H9 (cell line): Measurements from ENCODE around the gene TMEM134. TPM values are rescaled to one million over a fixed set of nuclear protein-coding genes. Genes with fewer than 3 reads are reported as not detected.

Experiments
- DNase-seq: peaks from one replicate; pipeline ENCODE4 v3.0.0-alpha.2; 2017
- H2AFZ ChIP-seq: one replicate; pipeline ENCODE4 v1.6.1; 2013; ENCODE audit warnings: mild to moderate bottlenecking, low read length, control low read depth, moderate library complexity
- H2AK5ac ChIP-seq: 2 replicates; pipeline ENCODE4 v1.6.1; 2013; ENCODE audit warnings: low read length, control low read depth, mixed read lengths; ENCODE audit not compliant: insufficient read length
- H2BK120ac ChIP-seq: one replicate; pipeline ENCODE4 v1.6.1; 2013; ENCODE audit warnings: low read depth, mild to moderate bottlenecking, low read length, control low read depth, inconsistent platforms; ENCODE audit not compliant: poor library complexity, severe bottlenecking
- H2BK12ac ChIP-seq: 2 replicates; pipeline ENCODE4 v1.6.1; 2013; ENCODE audit warnings: low read length, control low read depth, mixed read lengths, low read depth; ENCODE audit not compliant: insufficient read length
- H2BK15ac ChIP-seq: 2 replicates; pipeline ENCODE4 v1.6.1; 2013; ENCODE audit warnings: low read depth, low read length, control low read depth
- H2BK20ac ChIP-seq: one replicate; pipeline ENCODE4 v1.6.1; 2013; ENCODE audit warnings: low read depth, mild to moderate bottlenecking, low read length, control low read depth, inconsistent platforms; ENCODE audit not compliant: poor library complexity, severe bottlenecking
- H2BK5ac ChIP-seq: 2 replicates; pipeline ENCODE4 v1.6.1; 2013; ENCODE audit warnings: low read length, control low read depth, mixed read lengths; ENCODE audit not compliant: insufficient read length
- H3K14ac ChIP-seq: 2 replicates; pipeline ENCODE4 v1.6.1; 2013; ENCODE audit warnings: low read length, control low read depth; ENCODE audit not compliant: insufficient read depth
- H3K18ac ChIP-seq: 2 replicates; pipeline ENCODE4 v1.6.1; 2013; ENCODE audit warnings: low read depth, mild to moderate bottlenecking, mixed read lengths, low read length, control low read depth; ENCODE audit not compliant: insufficient read length
- H3K23ac ChIP-seq: 2 replicates; pipeline ENCODE4 v1.6.1; 2013; ENCODE audit warnings: low read length, control low read depth, mixed read lengths, low read depth; ENCODE audit not compliant: insufficient read length
- H3K23me2 ChIP-seq: 2 replicates; pipeline ENCODE4 v1.6.1; 2013; ENCODE audit warnings: low read depth, mild to moderate bottlenecking, mixed read lengths, low read length, control low read depth; ENCODE audit not compliant: insufficient read length, poor library complexity, severe bottlenecking
- H3K27ac ChIP-seq: 2 replicates; pipeline ENCODE4 v1.5.1; 2013; ENCODE audit warnings: low read length, control low read depth, mixed read lengths, low read depth; ENCODE audit not compliant: insufficient read length
- H3K27me3 ChIP-seq: 2 replicates; pipeline ENCODE4 v1.6.1; 2013; ENCODE audit warnings: low read length, control low read depth, inconsistent platforms; ENCODE audit not compliant: insufficient read depth
- H3K4ac ChIP-seq: 2 replicates; pipeline ENCODE4 v1.6.1; 2013; ENCODE audit warnings: low read depth, mild to moderate bottlenecking, control low read depth, inconsistent platforms, low read length, moderate library complexity
- H3K4me1 ChIP-seq: 2 replicates; pipeline ENCODE4 v1.6.1; 2013; ENCODE audit warnings: low read length, control low read depth, inconsistent platforms; ENCODE audit not compliant: insufficient read depth
- H3K4me2 ChIP-seq: 2 replicates; pipeline ENCODE4 v1.6.1; 2013; ENCODE audit warnings: low read length, control low read depth, mixed read lengths; ENCODE audit not compliant: insufficient read length, insufficient read depth
- H3K56ac ChIP-seq: 2 replicates; pipeline ENCODE4 v1.6.1; 2013; ENCODE audit warnings: low read depth, mild to moderate bottlenecking, mixed read lengths, low read length, control low read depth; ENCODE audit not compliant: insufficient read length
- H3K79me1 ChIP-seq: 2 replicates; pipeline ENCODE4 v1.6.1; 2013; ENCODE audit warnings: low read depth, mild to moderate bottlenecking, moderate library complexity, low read length, control low read depth, inconsistent platforms; ENCODE audit not compliant: insufficient read depth, poor library complexity, severe bottlenecking
- H3K79me2 ChIP-seq: 2 replicates; pipeline ENCODE4 v1.6.1; 2013; ENCODE audit warnings: low read length, control low read depth, inconsistent platforms; ENCODE audit not compliant: insufficient read depth
- H3K9ac ChIP-seq: 2 replicates; pipeline ENCODE4 v1.6.1; 2013; ENCODE audit warnings: low read length, control low read depth, mixed read lengths; ENCODE audit not compliant: insufficient read length; ENCODE audit errors: extremely low read depth
- H3K9me3 ChIP-seq: one replicate; pipeline ENCODE4 v1.6.1; 2013; ENCODE audit warnings: low read depth, low read length, inconsistent platforms; ENCODE audit not compliant: control insufficient read depth
- H3T11ph ChIP-seq: one replicate; pipeline ENCODE4 v1.6.1; 2013; ENCODE audit warnings: mild to moderate bottlenecking, low read length, control low read depth, inconsistent platforms
- H4K20me1 ChIP-seq: one replicate; pipeline ENCODE4 v1.6.1; 2013; ENCODE audit not compliant: control insufficient read depth, insufficient read length, insufficient read depth
- H4K5ac ChIP-seq: 2 replicates; pipeline ENCODE4 v1.6.1; 2013; ENCODE audit warnings: low read depth, mild to moderate bottlenecking, mixed read lengths, low read length, control low read depth; ENCODE audit not compliant: insufficient read length
- H4K8ac ChIP-seq: replicated peaks from 2 replicates; pipeline ENCODE4 v1.6.1; 2013; ENCODE audit warnings: low read length, control low read depth, mixed read lengths, low read depth; ENCODE audit not compliant: insufficient read length
- H4K91ac ChIP-seq: 2 replicates; pipeline ENCODE4 v1.6.1; 2013; ENCODE audit warnings: low read depth, mild to moderate bottlenecking, moderate library complexity, mixed read lengths, low read length, control low read depth; ENCODE audit not compliant: insufficient read length
- H3K27ac Mint-ChIP-seq, 3 experiments: 2 replicates in 2 of 3; 3 replicates in 1 of 3; pipeline ENCODE4 v1.8.0; 2020 to 2021; ENCODE audit warnings: mixed read lengths in 3 of 3, mild to moderate bottlenecking in 1 of 3, moderate library complexity in 1 of 3
- H3K27me3 Mint-ChIP-seq: 2 replicates; pipeline ENCODE4 v1.8.0; 2021; ENCODE audit warnings: low read depth, mild to moderate bottlenecking, moderate library complexity, mixed read lengths
- H3K36me3 Mint-ChIP-seq, 3 experiments: 2 replicates in 2 of 3; 3 replicates in 1 of 3; pipeline ENCODE4 v1.8.0; 2020 to 2021; ENCODE audit warnings: low read depth in 3 of 3, mixed read lengths in 3 of 3; ENCODE audit not compliant: insufficient read depth in 1 of 3
- H3K4me1 Mint-ChIP-seq, 2 experiments: 2 replicates each; pipeline ENCODE4 v1.8.0; 2020; ENCODE audit warnings: mixed read lengths in 2 of 2
- H3K4me3 Mint-ChIP-seq, 2 experiments: 2 replicates in 1 of 2; 3 replicates in 1 of 2; pipeline ENCODE4 v1.8.0; 2020 to 2021; ENCODE audit warnings: mild to moderate bottlenecking in 2 of 2, mixed read lengths in 2 of 2, moderate library complexity in 1 of 2
- H3K9me3 Mint-ChIP-seq, 2 experiments: 2 replicates in 1 of 2; 3 replicates in 1 of 2; pipeline ENCODE4 v1.8.0; 2020; ENCODE audit warnings: mild to moderate bottlenecking in 2 of 2, mixed read lengths in 2 of 2, moderate library complexity in 1 of 2
- CTCF ChIP-seq: fragments of 200-600 bp; sonication (generic); conservative IDR thresholded peaks from 3 replicates; pipeline ENCODE4 v1.8.0; 2021; ENCODE audit warnings: antibody characterized with exemption, mild to moderate bottlenecking
- whole genome bisulfite sequencing: extraction: QIAGEN DNeasy Blood & Tissue Kit; methylation state at CpG from one replicate; pipeline ENCODE4 v1.1.7; 2013; ENCODE audit warnings: missing lambda C conversion rate, low lambda C conversion rate, mixed read lengths; ENCODE audit not compliant: insufficient read length; ENCODE audit errors: extremely low coverage; 5-methylcytosine and 5-hydroxymethylcytosine counted together
- total RNA-seq: library from RNA; stranded (reverse); gene quantifications from 2 replicates; pipeline ENCODE4 v1.2.1, GENCODE V29; 2021

Gene TMEM134
- total RNA-seq, 1 experiment from 2014 or later, result 53.6 TPM

DNA sequence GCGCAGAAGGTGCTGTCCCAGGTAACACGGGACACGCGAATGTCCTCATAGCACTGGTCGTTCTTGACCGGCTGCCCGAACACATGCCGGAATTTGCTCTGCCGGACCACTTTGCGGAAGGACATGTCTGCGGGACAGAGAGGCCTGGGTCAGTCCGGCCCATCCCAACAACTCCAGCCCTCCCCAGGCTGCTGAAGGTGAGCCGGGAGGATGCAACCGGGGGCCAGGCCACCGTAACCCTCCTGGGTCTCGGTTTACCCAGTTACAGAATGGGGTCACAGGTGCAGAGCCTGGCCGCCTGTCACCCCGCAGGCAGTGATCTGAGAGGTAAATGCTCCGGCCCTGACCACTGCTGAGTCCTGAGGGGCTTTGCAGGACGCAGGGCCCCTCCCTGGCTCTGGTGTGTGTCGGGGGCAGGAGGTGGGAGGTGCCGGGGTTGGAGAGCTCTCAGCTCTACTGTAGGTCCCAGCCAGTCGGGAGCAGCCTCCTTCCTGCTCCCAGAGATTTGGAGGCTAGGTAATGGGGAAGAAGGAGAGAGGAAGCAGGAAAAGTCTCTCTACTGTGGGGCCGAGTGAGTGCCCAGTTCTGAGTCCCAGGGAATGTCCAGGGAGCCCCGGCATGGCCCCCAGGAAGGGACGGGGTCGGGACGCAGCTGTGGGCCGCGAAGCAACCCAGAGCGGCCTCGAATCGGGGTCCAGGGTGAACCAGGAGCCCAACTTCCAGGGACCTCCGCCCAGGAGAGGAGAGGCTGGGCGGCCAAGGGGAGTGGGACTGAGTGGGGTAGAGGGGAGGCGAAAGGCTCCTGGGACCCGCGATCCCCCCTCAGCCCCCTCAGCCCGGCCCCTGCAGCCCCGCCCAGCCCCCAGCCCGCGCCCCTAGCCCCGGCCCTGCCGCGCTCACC lies 26.3 kb downstream of the TMEM134 start:
- TF ChIP-seq CTCF, result no peak
- Histone ChIP-seq H2BK120ac (no peak overlapping the region), H3K23ac (no peak overlapping the region), H2BK12ac (no peak overlapping the region), H3K14ac (no peak overlapping the region), H2AFZ (no peak overlapping the region), H4K5ac (no peak overlapping the region), H4K20me1 (no peaks in the 10 kb centered on the region), H2BK15ac (no peak overlapping the region), H2BK20ac (no peak overlapping the region), H4K8ac (no peak overlapping the region), H3K27ac (no peak overlapping the region), H3K18ac (no peak overlapping the region), H4K91ac (no peak overlapping the region), H3K4me2 (peak overlapping the region; percentile 79), H3K79me2 (no peaks in the 10 kb centered on the region), H3K56ac (no peak overlapping the region), H3K9ac (peak overlapping the region; percentile 12), H3K4ac (no peak overlapping the region), H3K9me3 (no peaks in the 10 kb centered on the region), H2AK5ac (no peak overlapping the region), H3K23me2 (peaks cover 4% of the 10 kb centered on the region), H2BK5ac (no peak overlapping the region), H3K79me1 (no peaks in the 10 kb centered on the region), H3K4me1 (no peaks in the 10 kb centered on the region), H3K27me3 (no peaks in the 10 kb centered on the region), H3T11ph (no peak overlapping the region)
- no peaks in the 10 kb centered on the region for H3K9me3 Mint-ChIP-seq
- H3K4me3 Mint-ChIP-seq, result peak overlapping the region; percentile 84 to 94
- peaks cover 7% of the 10 kb centered on the region; the same call in 1 of the 2 replicates for H3K27me3 Mint-ChIP-seq
- WGBS, result no CpG with 5 or more reads among the region's 45 CpGs
- peaks cover 2 to 9% of the 10 kb centered on the region in 2 experiments; a peak in 2 of 4 replicates for H3K4me1 Mint-ChIP-seq
- H3K27ac Mint-ChIP-seq, result peak overlapping the region in 1 of 3 experiments; percentile 96; a peak in 3 of 7 replicates
- peaks cover 10 to 28% (median 27%) of the 10 kb centered on the region in 3 experiments; a peak in 5 of 7 replicates for H3K36me3 Mint-ChIP-seq
- DNase-seq, result no peak
